ENCODE data around the gene RPL27A.

Gene RPL27A

GRCh38 chr11:8702598-8702915 is 20.0 kb downstream of the RPL27A start:
- no peak for DNase-seq

- DNase-seq, result no peak
These were observed 21.5 kb downstream of the RPL27A start for GRCh38 chr11:8704136-8704535.

DNA sequence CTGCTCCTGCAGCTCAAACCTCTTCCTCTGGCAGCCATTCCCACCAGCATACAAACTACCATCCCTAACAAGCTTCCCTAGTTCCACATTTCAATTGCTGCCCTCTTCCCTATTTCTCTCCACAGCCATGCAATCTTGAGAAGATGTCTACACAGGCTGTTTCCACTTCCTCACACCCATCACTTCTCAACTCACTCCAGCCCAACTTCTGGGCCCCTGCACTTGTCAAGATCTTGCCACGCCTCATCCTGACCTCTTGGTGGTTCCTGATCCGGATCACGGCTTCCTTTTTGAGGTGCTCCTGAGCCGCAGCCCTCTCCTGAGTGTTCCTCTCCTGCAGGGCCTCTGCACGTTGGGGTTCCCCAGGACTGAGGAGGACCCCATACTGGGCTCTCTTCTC is 22.6 kb downstream of the RPL27A start:
- no peak for DNase-seq

GRCh38 chr11:8706673-8707432 is 24.3 kb downstream of the RPL27A start:
- no peak for DNase-seq

DNA sequence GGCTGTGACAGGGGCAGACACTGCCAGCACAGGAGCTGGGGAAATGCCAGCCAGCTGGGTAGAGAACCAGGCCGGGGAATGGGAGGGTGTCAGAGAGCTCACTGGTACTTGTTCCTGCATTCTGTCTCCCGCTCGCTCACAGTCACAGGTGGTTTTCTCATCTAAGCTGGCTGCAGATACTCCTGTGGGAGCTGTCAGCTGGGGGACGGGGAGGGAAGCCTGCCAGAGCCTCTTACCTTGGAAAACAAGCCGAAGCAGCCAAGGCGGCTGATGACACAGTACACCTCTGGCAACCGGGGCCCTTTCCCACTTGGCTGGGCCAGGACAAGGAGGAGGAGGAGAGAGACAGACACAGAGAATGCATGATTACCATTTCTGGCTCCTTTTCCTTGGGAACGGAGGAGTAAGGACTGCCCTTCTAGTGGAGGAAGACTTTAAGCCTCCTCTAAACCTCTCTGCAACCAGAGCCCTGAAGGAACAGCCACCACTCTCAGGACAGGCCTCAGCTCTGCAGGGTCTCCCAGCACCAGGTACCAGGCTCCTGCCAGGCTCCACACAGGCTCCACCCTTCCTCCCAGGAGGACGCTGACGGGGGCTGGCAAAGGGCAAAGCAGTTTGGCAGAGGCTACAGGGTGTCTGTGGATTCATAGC is 25.1 kb downstream of the RPL27A start:
- DNase-seq, result peak; percentile 35

- peak; percentile 99 for DNase-seq
These were observed 26.5 kb downstream of the RPL27A start for GRCh38 chr11:8709002-8709672.

- DNase-seq, result no peak
These were observed 27.2 kb downstream of the RPL27A start for GRCh38 chr11:8709777-8710176.

- no peak for DNase-seq
These were observed 29.4 kb downstream of the RPL27A start for GRCh38 chr11:8711895-8712442.

DNA sequence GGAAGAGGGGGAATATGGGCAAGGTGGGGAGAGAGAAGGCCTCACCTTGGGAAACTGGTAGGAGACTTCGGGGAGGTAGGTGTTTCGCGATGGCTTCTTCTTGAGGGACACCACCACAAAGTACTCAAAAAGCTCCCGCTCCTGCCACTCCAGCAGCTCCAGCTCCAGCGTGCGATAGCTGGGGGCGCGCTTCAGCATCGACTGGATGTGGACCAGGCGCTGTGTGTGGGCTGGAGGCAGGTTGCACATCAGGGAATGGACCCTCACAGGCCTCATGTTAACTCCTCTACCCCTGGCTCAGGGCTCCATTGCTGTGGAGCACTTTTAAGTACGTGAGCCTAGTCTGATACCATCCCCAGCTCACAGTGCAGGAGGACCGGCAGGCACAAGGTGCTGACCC is 29.9 kb downstream of the RPL27A start:
- no peak for DNase-seq

- DNase-seq, result no peak
These were observed 31.3 kb downstream of the RPL27A start for GRCh38 chr11:8713760-8714454.

- DNase-seq, result no peak
These were observed 32.1 kb downstream of the RPL27A start for GRCh38 chr11:8714622-8715225.

- no peak for DNase-seq
These were observed 32.9 kb downstream of the RPL27A start for GRCh38 chr11:8715501-8715900.

- no peak for DNase-seq
These were observed 34.9 kb downstream of the RPL27A start for GRCh38 chr11:8717544-8717875.

- peak; percentile 96 for DNase-seq
These were observed 35.5 kb downstream of the RPL27A start for GRCh38 chr11:8717876-8718753.

DNA sequence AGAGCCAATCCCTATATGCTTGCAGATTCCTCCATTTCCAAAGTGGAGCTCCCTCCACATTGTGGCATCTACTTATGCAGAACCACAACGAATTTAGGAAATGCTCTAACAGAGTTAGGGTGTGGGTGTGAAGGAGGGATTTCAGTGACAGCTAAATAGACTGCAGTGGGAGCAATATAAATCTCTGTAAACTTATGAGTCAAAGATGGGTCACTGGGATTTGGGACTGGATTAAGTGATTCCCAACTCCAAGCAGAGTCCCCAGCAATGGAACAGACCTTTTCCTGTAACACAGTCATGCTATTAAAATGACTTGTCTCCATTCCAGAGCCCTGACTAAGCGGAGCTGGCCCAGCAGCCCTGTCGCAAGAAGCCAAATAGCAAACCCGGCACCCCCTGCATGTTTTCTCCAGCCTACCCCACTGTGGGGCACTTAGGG is 36.6 kb downstream of the RPL27A start:
- peak; percentile 99 for DNase-seq

- DNase-seq, result no peak
These were observed 37.1 kb downstream of the RPL27A start for GRCh38 chr11:8719721-8720120.

DNA sequence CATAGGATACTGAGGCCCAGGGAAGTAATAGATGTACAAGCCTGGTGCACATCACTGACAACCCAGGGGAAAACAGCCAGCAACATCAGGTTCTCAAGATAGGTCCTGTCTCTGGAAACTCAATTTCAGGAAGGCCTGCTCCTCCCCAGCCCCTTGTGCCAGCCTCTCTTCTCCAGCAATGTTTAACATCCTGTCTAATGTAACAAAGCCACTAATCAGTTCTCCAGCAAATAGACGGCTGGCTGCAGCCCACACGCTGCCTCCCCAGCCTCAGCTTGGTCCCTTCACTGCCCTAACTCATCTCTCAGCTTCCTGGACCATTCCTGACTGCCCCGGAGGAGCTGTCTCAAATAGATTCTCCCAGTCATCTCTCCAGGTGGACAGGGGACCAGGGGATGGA is 37.8 kb downstream of the RPL27A start:
- DNase-seq, result peak; percentile 22

DNA sequence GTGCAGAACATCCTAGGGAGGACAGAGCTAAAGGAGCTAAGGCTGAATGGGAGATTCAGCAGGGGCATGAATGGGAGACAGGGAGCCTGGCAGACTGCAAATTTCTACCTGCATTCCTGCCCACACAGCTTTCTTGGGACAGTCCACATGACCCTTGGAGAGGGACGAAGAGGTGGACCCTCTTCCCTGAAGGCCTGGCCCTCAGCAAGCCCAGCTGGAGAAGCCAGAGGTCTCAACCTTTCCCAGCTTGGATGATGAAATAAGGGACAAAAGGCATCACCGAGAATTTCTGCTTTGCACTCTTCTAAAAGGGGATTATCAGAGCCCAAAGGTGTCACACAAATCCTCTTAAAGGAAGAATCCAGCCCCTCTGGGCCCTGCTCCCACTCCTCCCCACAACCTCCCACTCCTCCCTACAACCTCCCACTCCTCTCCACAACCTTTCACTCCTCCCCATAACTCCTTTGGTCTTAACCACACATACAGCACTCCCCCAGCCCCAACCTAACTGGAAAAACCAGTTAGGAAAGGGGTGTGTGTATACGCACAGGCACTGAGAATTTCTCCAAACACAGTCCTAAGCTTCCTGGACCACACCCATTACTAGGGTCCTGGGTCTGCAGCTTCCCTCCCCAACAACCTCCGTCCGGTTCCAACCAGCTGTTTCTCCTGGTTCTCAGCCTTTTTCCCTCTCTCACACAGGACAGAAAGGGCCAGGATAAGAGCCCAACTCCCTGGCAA is 38.4 kb downstream of the RPL27A start:
- DNase-seq, result no peak

DNA sequence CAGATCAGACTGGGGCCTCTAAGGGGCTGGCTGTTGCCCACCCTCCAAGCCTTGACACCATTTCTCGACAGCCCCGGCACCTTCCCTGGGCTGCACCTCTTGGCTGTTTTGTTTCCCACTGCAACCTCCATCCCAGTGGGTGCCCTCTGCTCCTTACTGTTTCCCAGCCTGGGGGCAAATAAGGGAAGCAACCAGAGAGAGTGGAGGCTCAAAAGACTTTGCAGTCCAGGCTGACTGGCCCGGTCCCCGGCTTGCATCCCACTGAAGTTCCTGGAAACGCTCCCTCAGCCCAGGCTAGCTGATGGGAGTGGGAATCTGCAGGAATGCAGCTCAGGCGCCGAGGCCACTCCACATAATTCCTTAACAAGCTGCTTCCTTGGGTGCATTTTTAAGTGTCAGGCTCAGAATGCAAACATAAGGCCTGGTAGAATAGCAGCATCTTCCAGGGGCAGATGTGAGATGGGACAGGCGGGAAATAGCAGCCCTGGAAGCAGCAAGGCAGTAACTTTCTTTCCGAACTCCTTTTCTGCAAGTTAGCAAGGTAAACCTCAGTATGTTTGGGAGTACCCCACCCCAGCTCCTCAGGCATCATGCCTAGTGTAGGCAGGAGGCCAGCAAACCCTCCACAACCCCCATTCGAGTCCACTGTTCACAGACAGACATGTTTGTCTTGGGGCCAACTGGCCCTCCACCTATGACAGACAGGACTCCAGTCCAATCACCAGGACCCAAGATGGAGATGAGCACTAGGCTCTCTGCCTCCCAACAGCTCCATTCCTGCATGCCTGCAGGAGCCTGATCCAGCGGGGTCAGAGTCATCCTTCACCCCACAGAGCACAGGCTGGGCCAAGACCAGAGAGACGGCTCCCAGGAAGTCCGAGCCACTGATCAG is 39.3 kb downstream of the RPL27A start:
- DNase-seq, result peak; percentile 78

DNA sequence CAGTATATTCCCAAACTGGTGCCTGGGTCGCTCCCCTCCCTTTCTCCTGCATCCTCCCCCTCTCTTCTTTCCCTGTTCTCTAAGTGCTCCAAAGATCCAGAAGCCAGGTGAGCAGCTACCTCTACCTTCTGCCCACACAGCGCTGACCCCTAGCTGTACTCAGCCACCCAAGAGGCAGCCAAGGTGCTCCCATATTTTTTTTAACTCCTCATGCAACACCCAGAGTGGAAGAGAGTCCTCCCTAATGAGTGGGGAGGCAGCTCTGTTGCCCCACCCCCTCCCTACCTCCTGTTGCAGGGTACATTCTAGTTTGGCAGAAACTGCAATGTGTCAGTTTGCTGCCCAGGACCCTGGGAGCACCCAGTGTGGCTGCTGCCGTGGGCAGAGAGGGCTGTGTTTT is 40.2 kb downstream of the RPL27A start:
- DNase-seq, result no peak
